Erythroblast (primary cell): ENCODE results near the gene RIPK3.

Source experiments
- GATA1 ChIP-seq: IDR thresholded peaks from 2 replicates; pipeline ENCODE4 v1.6.1; 2011; ENCODE audit warnings: low read depth, mild to moderate bottlenecking, control low read depth, low read length, moderate library complexity
- POLR2A ChIP-seq: IDR thresholded peaks from 2 replicates; pipeline ENCODE4 v1.6.1; 2011; ENCODE audit warnings: mild to moderate bottlenecking, low read length

GRCh38 chr14:24360281-24360680 is 20.5 kb upstream of the RIPK3 start:
- no peak for TF ChIP-seq POLR2A
- no peak for TF ChIP-seq GATA1
